HepG2 (cell line): ENCODE data around the gene ATP6V1G2. TPM values are rescaled to one million over a fixed set of nuclear protein-coding genes. Genes with fewer than 3 reads are reported as not detected.

ENCODE experiments used
- AKAP8 ChIP-seq: sonication (generic); formaldehyde crosslinking; IDR thresholded peaks from 2 replicates; pipeline ENCODE4 v1.5.1; 2020; ENCODE audit warnings: mild to moderate bottlenecking, missing genetic modification reagents
- ATM ChIP-seq: fragments of 450-650 bp; IDR thresholded peaks from 2 replicates; pipeline ENCODE4 v1.7.1; 2017; ENCODE audit warnings: mild to moderate bottlenecking, borderline replicate concordance
- CCDC6 ChIP-seq: sonication (generic); formaldehyde crosslinking; IDR thresholded peaks from 2 replicates; pipeline ENCODE4 v1.8.1; 2022; ENCODE audit warnings: mild to moderate bottlenecking, missing genetic modification reagents, moderate library complexity
- EEA1 ChIP-seq: sonication (generic); formaldehyde crosslinking; IDR thresholded peaks from 2 replicates; pipeline ENCODE4 v1.5.1; 2020; ENCODE audit warnings: mild to moderate bottlenecking, missing genetic modification reagents, borderline replicate concordance
- ETV6 ChIP-seq: sonication (generic); formaldehyde crosslinking; conservative IDR thresholded peaks from 2 replicates; pipeline ENCODE4 v1.4.0; 2020; ENCODE audit warnings: missing genetic modification reagents
- GTF2F1 ChIP-seq: fragments of 150-350 bp; IDR thresholded peaks from 2 replicates; pipeline ENCODE4 v1.6.1; 2014; ENCODE audit warnings: low read length
- JUND ChIP-seq: sonication (generic); formaldehyde crosslinking; IDR thresholded peaks from 2 replicates; pipeline ENCODE4 v1.8.0; 2022; ENCODE audit warnings: mild to moderate bottlenecking, missing genetic modification reagents
- MAFK ChIP-seq, 2 experiments: IDR thresholded peaks in 1 of 2; conservative IDR thresholded peaks in 1 of 2; 2 replicates each; pipeline ENCODE4 v1.6.1; 2011; ENCODE audit warnings: improper control_type of control experiment in 2 of 2, low read length in 2 of 2
- PAWR ChIP-seq: sonication (generic); formaldehyde crosslinking; IDR thresholded peaks from 2 replicates; pipeline ENCODE4 v1.4.0; 2020; ENCODE audit warnings: missing genetic modification reagents, mild to moderate bottlenecking, borderline replicate concordance
- PPARG ChIP-seq: conservative IDR thresholded peaks from 2 replicates; pipeline ENCODE4 v1.6.1; 2016; ENCODE audit warnings: missing biosample characterization, missing genetic modification reagents
- RXRA ChIP-seq: sonication (generic); formaldehyde crosslinking; IDR thresholded peaks from 2 replicates; pipeline ENCODE4 v1.5.1; 2020; ENCODE audit warnings: missing genetic modification reagents
- SMAD3 ChIP-seq: sonication (generic); formaldehyde crosslinking; IDR thresholded peaks from 2 replicates; pipeline ENCODE4 v1.4.0; 2020; ENCODE audit warnings: missing genetic modification reagents
- SRF ChIP-seq: IDR thresholded peaks from 2 replicates; pipeline ENCODE4 v1.6.1; 2011; ENCODE audit warnings: mild to moderate bottlenecking, low read depth, low read length, moderate library complexity
- TOE1 ChIP-seq: sonication (generic); formaldehyde crosslinking; IDR thresholded peaks from 2 replicates; pipeline ENCODE4 v1.4.0; 2020; ENCODE audit warnings: mild to moderate bottlenecking, missing genetic modification reagents
- U2AF2 ChIP-seq: fragments of 200-400 bp; formaldehyde crosslinking; IDR thresholded peaks from 2 replicates; pipeline ENCODE4 v1.6.1; 2017; ENCODE audit warnings: low read depth, mild to moderate bottlenecking, low read length
- ZBTB8A ChIP-seq: sonication (generic); formaldehyde crosslinking; IDR thresholded peaks from 2 replicates; pipeline ENCODE4 v1.4.0; 2020; ENCODE audit warnings: mild to moderate bottlenecking, low read depth, missing genetic modification reagents, borderline replicate concordance
- ZFP36L1 ChIP-seq: sonication (generic); formaldehyde crosslinking; IDR thresholded peaks from 2 replicates; pipeline ENCODE4 v1.8.0; 2022; ENCODE audit warnings: mild to moderate bottlenecking, missing genetic modification reagents, moderate library complexity
- ZKSCAN1 ChIP-seq: fragments of 150-350 bp; IDR thresholded peaks from 2 replicates; pipeline ENCODE4 v1.6.1; 2014; ENCODE audit warnings: low read length
- ZNF335 ChIP-seq: sonication (generic); formaldehyde crosslinking; IDR thresholded peaks from 2 replicates; pipeline ENCODE4 v1.4.0; 2020; ENCODE audit warnings: missing genetic modification reagents
- ZNF460 ChIP-seq: sonication (generic); formaldehyde crosslinking; IDR thresholded peaks from 2 replicates; pipeline ENCODE4 v1.5.1; 2020; ENCODE audit warnings: missing genetic modification reagents, mild to moderate bottlenecking, borderline replicate concordance
- ZNF552 ChIP-seq: sonication (generic); formaldehyde crosslinking; IDR thresholded peaks from 2 replicates; pipeline ENCODE4 v1.9.0; 2022; ENCODE audit warnings: missing genetic modification reagents, mild to moderate bottlenecking, borderline replicate concordance
- polyA plus RNA-seq, 8 experiments: library from polyadenylated mRNA; depleted of rRNA in 3 of 8; stranded (reverse) in 7 of 8; unstranded in 1 of 8; fragments of >200 nt; fragmentation: Illumina TruSeq in 4 of 8; extraction: Trizol in 4 of 8; gene quantifications; 2 replicates each; pipeline versions ENCODE4 v1.2.1 to v1.2.3, GENCODE V29; 2011 to 2016; ENCODE audit warnings: low read depth in 4 of 8, missing spikeins in 1 of 8, mixed read lengths in 1 of 8; ENCODE audit not compliant: insufficient read depth in 1 of 8
- total RNA-seq, 5 experiments: library from RNA; depleted of rRNA; stranded (reverse); fragments of >200 nt; fragmentation: Illumina TruSeq; extraction: Trizol; gene quantifications; 2 replicates each; pipeline ENCODE4 v1.2.3, GENCODE V29; 2016; ENCODE audit warnings: low read depth in 1 of 5
- TF ChIP-seq, protein P1 (sequence below): sonication (generic); formaldehyde crosslinking; IDR thresholded peaks from 2 replicates; pipeline ENCODE4 v1.4.0; 2020; ENCODE audit warnings: missing genetic modification reagents
- TF ChIP-seq, protein P2 (sequence below): sonication (generic); formaldehyde crosslinking; IDR thresholded peaks from 2 replicates; pipeline ENCODE4 v1.5.0; 2020; ENCODE audit warnings: mild to moderate bottlenecking, missing genetic modification reagents
- TF ChIP-seq, protein P3 (sequence below): sonication (generic); formaldehyde crosslinking; IDR thresholded peaks from 2 replicates; pipeline ENCODE4 v1.5.0; 2020; ENCODE audit warnings: missing genetic modification reagents, mild to moderate bottlenecking, borderline replicate concordance
- TF ChIP-seq, protein P4 (sequence below): sonication (generic); formaldehyde crosslinking; IDR thresholded peaks from 2 replicates; pipeline ENCODE4 v1.4.0; 2020; ENCODE audit warnings: mild to moderate bottlenecking, missing genetic modification reagents

The ATP6V1G2 gene
- total and polyA plus RNA-seq, 2 of the 13 experiments (the other 11 are each of a cell fraction or from before 2014, with no cell fraction given) = 0.27 to 0.83 TPM

DNA sequence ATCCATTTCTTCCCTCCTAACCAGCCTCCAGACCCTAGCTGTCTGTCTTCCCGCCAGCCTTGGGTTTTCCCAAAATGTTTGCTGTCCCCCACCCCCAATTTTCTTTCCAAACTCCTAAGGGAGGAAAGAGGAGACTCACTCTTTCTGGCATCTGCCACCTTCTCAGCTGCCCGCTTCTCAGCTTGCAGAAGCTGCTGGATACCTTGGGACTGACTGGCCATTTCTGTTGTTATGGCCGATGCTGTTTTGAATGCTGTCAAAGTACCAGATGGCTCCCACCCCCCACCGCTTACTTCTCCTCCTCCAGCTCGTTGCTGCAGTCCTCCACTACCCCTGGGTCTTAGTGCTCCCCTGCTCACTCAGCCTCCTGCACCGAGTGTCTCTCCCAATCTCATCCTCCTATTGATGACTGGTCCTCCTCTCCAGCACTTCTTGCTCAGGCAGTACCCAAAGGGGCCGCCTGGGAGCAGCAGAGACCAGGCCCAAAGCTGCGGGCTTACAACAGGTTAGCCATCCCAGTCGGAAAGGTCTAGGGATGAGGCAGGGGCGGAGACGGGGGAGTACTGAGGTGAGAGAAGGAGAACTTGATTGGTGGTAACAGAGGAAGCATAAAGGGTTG, at the start of gene ATP6V1G2 (continued):
- TF ChIP-seq CCDC6 (peak; percentile 54; the same call in 1 of the 2 replicates), EEA1 (CRISPR knock-in tag) (no peak), ZNF335 (CRISPR knock-in tag) (no peak), AKAP8 (CRISPR knock-in tag) (no peak), ZFP36L1 (CRISPR knock-in tag) (no peak), SRF (no peak), ATM (no peak), GTF2F1 (no peak), PAWR (CRISPR knock-in tag) (no peak), ZKSCAN1 (no peak), U2AF2 (no peak), PPARG (CRISPR knock-in tag) (peak; percentile 53; the same call in 1 of the 2 replicates), SMAD3 (CRISPR knock-in tag) (peak; percentile 79; the same call in 1 of the 2 replicates), RXRA (CRISPR knock-in tag) (peak; percentile 22; the same call in 1 of the 2 replicates), TOE1 (CRISPR knock-in tag) (no peak), ZBTB8A (CRISPR knock-in tag) (no peak), JUND (CRISPR knock-in tag) (no peak), ZNF460 (no peak), MAFK (conservative IDR thresholded peaks at IDR 0.05 in 1 of 2, IDR thresholded peaks at IDR 0.05 in 1 of 2; ENCODE audit: low read length in 2 of 2) (0 out of 4 replicates have a peak, but pooled peaks of 1 of the 2 experiments have one; percentile 20), ETV6 (CRISPR knock-in tag) (no peak), ZNF552 (CRISPR knock-in tag) (no peak)
- TF ChIP-seq, protein P1, sequence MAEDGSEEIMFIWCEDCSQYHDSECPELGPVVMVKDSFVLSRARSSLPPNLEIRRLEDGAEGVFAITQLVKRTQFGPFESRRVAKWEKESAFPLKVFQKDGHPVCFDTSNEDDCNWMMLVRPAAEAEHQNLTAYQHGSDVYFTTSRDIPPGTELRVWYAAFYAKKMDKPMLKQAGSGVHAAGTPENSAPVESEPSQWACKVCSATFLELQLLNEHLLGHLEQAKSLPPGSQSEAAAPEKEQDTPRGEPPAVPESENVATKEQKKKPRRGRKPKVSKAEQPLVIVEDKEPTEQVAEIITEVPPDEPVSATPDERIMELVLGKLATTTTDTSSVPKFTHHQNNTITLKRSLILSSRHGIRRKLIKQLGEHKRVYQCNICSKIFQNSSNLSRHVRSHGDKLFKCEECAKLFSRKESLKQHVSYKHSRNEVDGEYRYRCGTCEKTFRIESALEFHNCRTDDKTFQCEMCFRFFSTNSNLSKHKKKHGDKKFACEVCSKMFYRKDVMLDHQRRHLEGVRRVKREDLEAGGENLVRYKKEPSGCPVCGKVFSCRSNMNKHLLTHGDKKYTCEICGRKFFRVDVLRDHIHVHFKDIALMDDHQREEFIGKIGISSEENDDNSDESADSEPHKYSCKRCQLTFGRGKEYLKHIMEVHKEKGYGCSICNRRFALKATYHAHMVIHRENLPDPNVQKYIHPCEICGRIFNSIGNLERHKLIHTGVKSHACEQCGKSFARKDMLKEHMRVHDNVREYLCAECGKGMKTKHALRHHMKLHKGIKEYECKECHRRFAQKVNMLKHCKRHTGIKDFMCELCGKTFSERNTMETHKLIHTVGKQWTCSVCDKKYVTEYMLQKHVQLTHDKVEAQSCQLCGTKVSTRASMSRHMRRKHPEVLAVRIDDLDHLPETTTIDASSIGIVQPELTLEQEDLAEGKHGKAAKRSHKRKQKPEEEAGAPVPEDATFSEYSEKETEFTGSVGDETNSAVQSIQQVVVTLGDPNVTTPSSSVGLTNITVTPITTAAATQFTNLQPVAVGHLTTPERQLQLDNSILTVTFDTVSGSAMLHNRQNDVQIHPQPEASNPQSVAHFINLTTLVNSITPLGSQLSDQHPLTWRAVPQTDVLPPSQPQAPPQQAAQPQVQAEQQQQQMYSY (CRISPR knock-in tag) = no peak
- TF ChIP-seq, protein P2, sequence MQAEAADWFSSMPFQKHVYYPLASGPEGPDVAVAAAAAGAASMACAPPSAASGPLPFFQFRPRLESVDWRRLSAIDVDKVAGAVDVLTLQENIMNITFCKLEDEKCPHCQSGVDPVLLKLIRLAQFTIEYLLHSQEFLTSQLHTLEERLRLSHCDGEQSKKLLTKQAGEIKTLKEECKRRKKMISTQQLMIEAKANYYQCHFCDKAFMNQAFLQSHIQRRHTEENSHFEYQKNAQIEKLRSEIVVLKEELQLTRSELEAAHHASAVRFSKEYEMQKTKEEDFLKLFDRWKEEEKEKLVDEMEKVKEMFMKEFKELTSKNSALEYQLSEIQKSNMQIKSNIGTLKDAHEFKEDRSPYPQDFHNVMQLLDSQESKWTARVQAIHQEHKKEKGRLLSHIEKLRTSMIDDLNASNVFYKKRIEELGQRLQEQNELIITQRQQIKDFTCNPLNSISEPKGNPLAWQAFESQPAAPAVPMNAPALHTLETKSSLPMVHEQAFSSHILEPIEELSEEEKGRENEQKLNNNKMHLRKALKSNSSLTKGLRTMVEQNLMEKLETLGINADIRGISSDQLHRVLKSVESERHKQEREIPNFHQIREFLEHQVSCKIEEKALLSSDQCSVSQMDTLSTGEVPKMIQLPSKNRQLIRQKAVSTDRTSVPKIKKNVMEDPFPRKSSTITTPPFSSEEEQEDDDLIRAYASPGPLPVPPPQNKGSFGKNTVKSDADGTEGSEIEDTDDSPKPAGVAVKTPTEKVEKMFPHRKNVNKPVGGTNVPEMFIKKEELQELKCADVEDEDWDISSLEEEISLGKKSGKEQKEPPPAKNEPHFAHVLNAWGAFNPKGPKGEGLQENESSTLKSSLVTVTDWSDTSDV (CRISPR knock-in tag) = no peak
- TF ChIP-seq, protein P3, sequence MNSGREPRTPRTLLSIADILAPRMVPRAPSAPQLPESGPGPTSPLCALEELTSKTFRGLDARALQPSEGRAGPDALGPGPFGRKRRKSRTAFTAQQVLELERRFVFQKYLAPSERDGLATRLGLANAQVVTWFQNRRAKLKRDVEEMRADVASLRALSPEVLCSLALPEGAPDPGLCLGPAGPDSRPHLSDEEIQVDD (CRISPR knock-in tag) = no peak
- TF ChIP-seq, protein P4, sequence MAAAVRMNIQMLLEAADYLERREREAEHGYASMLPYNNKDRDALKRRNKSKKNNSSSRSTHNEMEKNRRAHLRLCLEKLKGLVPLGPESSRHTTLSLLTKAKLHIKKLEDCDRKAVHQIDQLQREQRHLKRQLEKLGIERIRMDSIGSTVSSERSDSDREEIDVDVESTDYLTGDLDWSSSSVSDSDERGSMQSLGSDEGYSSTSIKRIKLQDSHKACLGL = no peak
